Left kidney (tissue), 2 donors: Measurements from ENCODE around the gene MCOLN3. TPM values are rescaled to one million over a fixed set of nuclear protein-coding genes. Genes with fewer than 3 reads are reported as not detected.
"Not testable (repeated sequence)": the region's sequence is repeated elsewhere in the genome, so short reads cannot be mapped to it uniquely, and the experiment has no call there.

Experiments
- DNase-seq: peaks from one replicate; pipeline ENCODE4 v3.0.0-alpha.2; 2013
- polyA plus RNA-seq: library from polyadenylated mRNA; unstranded; fragments of 120-200 nt; gene quantifications from one replicate; pipeline ENCODE4 v1.2.1, GENCODE V29; 2013; ENCODE audit not compliant: insufficient read length

The MCOLN3 gene
- polyA plus RNA-seq, 1 donor = 23.1 TPM

GRCh38 chr1:85054664-85055063 is 6.4 kb upstream of the MCOLN3 start:
- no peak for DNase-seq

- no peak for DNase-seq
These were observed 1.5 kb upstream of the MCOLN3 start for GRCh38 chr1:85049735-85050166.

- DNase-seq = no peak
These were observed 616 bp downstream of the MCOLN3 start for GRCh38 chr1:85047472-85048295.

- DNase-seq = no peak
These were observed 1.2 kb downstream of the MCOLN3 start for GRCh38 chr1:85047144-85047471.

- no peak for DNase-seq
These were observed 5.9 kb downstream of the MCOLN3 start for GRCh38 chr1:85042413-85042812.

DNA sequence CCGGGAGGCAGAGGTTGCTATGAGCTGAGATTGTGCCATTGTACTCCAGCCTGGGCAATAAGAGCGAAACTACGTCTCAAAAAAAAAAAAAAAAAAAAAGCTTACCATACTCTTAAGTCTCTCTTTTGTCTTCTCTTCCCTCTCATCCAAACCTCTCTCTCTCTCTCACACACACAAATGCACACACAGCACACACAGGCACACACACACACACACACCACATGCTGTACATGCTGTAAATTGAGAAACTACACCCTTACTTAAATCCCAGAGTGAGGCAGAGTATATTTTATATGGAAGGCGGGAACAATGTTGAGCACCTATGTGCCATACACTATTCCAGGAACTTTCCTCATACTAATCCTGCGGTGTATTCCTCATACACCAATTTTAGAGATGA is 6.5 kb downstream of the MCOLN3 start:
- no peak for DNase-seq

DNA sequence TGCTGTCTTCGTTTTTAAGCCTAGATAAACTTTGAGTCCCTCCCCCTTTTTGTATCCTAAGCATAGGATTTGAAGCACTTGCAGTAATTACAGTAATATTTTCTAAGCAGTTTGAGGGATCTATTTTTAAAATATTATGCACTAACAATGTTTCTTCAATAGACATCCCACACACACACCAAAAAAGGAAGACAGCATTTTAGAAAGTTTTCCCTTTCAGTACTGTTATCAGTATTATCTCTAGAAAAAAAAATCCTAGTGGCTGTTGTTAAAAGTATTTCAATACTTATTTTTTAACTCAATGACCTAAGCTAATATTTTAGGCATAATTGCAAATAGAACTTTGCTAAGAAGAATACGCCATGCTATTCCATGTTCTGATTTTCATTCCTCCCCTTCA is 15.1 kb downstream of the MCOLN3 start:
- DNase-seq = no peak

- DNase-seq = no peak
These were observed 17.8 kb downstream of the MCOLN3 start for GRCh38 chr1:85030536-85030935.

GRCh38 chr1:85028151-85028550 is 20.1 kb downstream of the MCOLN3 start:
- no peak for DNase-seq

DNA sequence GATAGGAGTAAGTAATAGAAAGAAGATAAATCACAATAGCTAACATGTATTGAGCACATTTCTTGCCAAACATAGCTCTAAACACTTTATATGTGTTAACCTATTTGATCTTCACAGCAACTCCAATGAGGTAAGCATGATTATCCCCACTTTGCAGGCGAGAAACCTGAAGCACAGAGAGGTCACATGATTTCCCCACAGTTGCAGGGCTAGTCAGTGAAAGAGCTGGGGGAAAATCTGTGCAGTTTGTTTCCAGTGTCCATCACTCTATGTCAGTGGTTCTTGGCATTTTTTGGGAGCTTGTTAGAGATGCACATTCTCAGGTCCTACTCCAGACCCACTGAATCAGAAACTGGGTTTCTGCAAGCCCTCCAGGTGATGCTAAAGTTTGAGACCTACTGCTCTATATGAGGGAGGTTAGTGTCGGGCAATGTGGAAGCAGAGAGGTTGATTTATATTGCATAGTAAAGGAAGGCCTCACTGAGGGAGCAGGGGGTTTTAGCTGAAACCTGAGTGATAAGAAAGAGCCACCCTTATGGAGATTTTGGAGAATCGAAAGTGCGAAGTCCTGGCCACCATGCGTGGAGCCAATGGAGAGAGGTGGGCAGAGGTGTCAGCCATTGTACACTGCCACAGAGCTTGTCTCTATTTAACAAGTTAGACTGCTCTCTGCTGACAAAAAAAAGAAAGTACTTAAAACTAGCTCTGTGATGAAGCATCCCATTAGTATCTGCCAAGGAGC is 20.9 kb downstream of the MCOLN3 start:
- no peak for DNase-seq

DNA sequence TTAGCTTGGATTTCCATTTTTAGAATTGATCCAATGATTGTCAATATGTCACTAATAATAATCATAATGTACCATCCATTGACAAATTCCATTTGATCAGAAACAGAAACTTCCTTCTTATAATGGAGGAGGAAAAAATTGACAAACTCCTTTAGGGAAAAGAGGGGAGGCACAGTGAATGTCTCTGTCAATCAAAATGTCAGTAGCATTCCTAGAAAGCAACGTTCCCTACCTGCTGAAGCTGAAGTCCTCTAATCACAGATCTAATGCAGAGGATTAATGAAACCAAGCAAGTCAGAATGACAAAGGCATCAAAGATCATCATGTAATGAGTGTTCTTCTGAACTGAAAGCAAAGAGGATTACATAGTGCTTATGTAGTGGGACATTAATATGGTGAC is 22.4 kb downstream of the MCOLN3 start:
- no peak for DNase-seq

DNA sequence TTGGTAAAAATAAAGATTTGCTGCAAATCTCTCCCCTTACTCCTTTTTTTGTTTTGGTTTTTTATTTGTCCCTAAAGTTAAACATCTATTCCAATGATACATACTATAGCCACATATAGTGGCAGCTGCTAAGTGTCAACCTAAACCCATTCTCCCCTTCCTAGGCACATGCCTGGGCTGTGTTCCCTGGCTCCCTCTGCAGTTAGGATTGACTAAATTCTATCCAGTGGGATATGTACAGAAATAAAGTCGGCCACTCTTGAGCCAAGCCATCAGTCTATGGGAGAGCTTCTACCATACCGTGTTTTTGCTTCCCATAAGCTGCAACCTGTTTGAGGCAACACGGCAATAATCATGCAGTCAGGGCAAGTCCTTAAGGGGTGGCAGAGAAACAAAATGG is 23.6 kb downstream of the MCOLN3 start:
- DNase-seq = no peak

DNA sequence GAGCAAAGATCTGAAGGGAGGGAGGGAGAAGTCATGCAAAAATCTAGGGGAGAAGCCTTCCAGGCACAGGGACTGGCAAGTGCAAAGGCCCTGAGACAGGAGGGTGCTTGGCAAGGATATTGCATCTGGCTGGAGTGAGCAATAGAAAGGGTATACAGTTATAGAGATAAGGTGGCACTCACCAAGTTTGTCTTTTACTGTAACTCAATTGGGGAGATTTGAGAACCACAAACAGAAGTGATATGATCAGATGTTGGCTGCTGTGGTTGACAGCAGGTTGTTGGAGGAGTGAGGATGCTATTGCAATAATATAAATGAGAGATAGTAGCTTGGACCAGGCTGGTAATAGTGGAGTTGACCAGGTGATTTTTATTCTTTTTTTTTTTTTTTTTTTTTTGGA is 25.6 kb downstream of the MCOLN3 start:
- no peak for DNase-seq

DNA sequence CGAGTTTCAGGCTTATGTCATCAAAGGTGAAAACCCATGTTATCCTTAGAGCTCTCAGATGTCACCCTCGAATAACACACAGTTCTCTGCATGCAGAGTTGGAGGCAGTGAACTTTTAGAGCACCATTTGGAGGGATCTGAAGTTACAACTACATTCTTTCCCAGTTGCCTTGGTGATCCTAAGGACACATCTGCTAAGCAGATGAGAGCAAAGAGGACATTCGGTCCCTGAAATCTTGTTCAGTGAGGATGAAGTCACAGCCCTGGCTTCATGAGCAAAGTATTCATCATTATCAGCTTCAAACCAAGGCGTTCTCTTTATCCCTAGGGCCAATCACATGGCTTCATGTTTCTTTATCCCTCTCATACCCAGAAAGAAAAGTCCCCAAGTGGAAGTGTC is 28.3 kb downstream of the MCOLN3 start:
- DNase-seq = no peak

GRCh38 chr1:85015826-85016225 is 32.5 kb downstream of the MCOLN3 start:
- no peak for DNase-seq

GRCh38 chr1:85005641-85006040 is 42.7 kb downstream of the MCOLN3 start:
- DNase-seq = not testable (repeated sequence)

GRCh38 chr1:85001742-85002141 is 46.6 kb downstream of the MCOLN3 start:
- no peak for DNase-seq

DNA sequence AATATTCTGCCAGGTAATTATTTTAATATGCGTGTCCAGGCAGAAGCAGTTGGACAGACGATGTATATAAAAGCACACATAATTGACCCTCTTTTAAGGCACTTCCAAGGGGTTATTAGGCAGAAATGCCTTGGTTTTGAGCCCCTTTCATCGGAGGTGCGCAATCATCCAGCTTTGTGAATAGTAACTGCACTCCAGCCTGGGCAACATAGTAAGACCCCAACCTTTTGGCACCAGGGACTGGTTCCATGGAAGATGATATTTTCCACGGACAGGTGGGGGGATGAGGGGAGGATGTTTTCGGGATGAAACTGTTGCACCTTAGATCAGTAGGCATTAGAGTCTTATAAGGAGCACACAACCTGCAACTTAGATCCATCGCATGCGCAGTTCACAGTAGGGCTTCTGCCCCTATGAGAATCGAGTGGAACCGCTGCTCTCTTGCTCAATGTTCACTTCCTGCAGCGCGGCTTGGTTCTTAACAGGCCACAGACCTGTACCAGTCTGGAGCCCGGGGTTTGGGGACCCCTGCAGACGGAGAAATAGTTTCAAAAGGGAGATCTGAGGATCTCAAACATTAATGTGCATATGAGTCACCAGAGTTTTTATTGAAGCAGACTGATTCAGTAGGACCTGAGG is 49.5 kb downstream of the MCOLN3 start:
- no peak for DNase-seq

DNA sequence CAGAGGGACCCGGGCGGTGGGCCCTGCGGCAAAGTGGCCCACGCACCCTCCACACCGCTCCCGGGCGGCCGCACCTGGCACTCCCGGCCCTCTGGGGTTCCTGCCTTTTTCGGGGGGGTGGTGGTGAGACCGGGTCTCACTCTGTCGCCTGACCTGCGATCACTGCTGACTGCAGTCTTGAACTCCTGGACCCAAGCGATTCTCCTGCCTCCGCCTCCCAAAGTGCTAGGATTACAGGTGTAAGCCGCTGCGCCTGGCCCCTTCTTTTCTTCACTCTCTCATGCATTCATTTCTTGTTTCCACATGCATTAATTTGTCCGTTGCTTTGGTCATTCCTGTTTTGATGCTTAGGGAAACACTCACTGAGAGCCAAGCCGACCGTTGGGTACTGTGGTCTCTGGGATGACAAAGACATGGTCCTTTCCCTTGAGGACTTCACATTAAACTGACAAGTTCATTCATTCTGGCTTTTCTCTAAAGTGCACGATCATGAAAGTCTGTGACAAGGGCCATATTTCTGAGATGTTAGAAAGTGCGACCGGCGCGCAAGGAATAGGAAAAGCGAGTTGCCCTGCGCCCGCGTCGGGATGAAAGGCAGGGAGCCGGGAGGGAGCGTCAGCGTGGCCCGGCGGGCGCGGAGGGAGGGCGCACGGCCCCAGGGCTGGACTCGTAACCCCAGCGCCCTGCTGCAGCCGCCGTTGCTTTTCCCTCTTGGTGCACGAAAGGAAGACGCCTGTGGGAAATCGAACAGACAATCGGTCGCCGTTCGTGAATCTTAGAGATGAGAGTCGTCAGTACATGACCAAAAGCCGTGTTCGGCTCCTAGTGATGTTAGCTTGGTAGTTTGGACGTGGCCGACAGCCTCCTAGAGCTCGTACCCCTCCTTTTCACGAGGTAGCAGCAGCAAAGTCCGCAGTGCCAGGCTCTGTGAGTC is 50.4 kb downstream of the MCOLN3 start:
- DNase-seq = no peak

DNA sequence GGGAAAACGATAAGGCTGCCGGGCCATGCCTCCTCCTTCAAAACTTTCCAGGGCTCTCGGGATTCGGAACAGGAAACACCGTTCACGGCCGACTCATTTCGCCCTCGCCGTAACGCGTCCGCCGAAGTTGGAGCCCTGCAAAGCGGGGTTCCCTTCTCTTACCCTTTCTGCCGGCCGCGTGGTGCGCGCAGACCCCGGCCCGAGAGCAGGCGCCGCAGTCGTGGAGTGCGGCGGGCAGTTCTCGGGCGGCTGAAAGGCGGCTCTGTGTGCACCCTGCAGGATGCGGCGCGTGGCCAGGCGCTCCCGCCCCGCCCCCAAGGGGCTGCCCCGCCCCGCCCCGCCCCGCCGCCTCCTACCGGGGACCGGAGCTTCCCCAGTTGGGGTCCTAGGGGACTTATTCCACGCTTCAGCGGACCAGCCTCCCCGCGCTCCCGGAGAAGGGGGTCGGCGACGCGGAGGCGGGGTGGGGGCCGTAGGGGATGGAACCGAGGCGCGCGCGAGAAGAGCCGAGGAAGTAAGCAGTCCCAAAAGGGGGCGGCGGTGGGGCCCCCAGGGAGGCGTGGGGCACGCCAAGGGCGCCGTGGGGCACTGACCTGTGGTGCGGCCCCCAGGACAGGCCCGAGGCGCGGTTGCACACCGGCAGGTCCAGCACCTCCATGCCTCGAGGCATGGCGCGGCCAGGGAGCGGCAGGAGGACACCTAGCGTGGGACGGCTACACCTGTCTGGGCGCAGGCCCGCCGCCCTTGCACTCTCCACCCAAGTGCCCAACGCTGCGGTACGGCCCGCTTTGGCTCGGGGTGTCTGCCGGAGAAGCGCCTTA is 51.2 kb downstream of the MCOLN3 start, which contains the start of gene MCOLN2:
TSS of gene MCOLN2 (minus strand) at position 268 of the 821 bp plus-strand sequence. CDS start at position 27, 241 bp downstream.
- DNase-seq = peak; percentile 24
